HG03439 (cell line): Measurements from ENCODE around the gene UBE2H.
A peak's percentile ranks its signal among the peaks of the same experiment; 100 is the strongest.
"Not testable (repeated sequence)": the region's sequence is repeated elsewhere in the genome, so short reads cannot be mapped to it uniquely, and the experiment has no call there.

Source experiments
- ATAC-seq: cut with Tn5 transposase; IDR thresholded peaks from one replicate; pipeline ENCODE4 v1.9.1; 2021; ENCODE audit warnings: mild to moderate bottlenecking, moderate library complexity; ENCODE audit not compliant: unreplicated experiment

Gene UBE2H

DNA sequence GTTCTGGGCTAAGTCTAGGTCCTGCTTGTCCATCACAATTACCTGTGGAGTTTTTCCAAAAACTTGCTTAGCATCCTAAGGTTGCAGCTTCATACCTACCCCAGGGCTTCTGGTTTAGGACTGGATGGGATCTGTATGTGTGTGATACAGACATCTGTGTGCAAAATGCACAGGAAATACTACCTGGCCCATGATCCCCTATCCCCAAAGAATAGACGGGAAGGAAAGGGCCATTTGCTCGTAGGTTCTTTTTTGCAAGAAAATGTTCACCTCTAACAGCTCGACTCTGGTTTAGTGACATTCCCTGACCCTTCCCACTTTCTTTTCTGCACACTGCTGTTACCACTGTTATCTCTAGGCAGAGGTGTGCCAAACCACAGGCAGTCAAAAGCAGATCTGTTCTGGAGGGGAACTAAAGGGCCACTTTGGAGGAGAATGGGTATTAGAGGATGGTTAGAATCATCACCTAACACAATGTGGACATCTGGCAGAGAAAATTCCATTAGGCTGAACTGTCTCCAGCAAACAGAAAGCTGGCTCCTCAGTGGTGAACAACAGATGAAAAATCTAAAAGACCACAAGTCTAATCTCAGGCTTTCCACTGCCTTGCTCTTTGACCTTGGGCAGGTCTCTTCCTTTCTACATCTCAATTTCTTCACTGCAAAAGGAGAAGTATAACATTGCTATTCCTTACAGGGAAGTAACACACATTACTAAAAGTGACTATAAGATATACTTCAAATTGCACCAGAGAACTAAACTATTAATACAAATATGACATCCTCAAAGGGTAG lies 107.4 kb downstream of the UBE2H start:
- ATAC-seq = no peak

DNA sequence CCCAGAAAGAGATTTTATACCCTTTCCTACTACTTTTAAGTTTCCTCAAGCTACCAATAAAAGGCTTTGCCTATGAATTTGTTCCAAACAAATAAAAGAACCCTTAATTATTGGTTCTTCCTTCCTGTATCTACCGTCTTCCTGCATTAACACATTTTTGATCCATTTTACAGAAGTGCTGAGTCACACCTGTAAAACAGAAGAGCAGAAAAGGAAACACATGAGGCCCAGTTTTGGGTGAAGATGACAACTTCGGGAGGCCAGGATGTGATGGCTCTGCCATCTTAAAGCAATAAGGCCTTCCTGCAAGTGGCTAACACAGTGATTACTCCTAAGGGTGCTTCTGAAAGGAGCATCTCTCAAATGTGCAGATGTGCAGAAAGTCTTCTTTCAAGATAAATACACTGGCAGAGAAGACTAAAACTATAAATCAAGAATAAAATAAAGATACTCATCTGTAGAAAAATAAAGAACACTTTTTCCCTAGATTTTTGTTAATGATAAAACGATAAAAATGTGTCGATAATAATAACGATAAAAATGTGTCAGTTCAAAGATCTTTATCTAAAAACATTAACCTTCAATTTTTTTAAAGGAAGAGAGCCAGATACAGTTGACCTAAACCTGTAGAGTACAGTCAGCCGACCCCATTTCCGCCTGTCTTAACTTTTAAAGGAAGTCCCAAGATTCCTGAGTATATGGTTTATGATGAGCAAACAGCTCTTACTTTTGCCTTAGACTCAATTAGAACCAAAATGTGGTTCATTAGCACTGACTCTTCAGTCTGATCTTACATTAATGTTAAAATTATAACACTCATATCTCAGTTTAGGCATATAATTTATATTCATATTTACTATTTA lies 108.6 kb downstream of the UBE2H start:
- ATAC-seq = no peak

DNA sequence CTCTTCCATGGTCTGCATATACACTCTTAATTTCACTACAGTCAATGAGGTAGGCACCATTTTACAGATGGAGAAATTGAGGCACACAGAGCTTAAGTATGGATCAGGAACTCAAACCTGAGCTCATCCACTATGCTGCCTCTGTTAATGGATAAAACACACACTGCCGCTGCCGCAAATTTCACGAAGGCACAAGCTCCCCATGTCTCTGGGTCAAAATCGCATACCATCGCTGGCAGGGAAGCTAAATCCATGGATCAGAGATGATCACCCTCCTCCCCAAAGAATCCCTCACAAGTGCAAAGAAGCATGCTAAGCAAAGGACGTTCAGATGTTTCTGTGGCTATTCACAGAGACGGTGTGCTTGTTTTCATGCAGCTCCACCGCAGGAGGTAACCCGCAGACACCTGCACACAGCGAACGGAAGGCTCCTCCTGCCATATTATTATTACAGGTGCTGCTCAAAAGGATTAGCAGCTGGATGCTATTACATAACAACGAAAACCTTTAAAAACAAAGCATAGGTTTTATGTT lies 109.3 kb downstream of the UBE2H start:
- no peak for ATAC-seq

DNA sequence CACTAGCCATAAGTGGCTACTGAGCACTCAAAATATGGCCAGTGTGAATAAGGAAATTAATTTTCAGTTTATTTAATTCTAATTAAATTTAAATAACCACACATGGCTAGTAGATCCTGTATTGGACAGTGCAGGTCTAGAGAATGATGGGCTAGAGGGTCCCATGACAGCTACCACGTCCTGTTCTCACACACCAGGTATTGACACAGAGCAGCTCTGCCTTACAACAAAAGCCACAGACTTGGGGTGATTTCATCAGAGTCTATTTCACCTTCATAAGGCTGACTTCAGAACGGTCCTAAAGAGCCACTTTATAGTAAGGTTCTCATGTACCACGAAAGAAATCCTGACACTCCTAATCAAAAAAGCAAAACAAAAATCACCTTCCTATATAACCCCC lies 111.3 kb downstream of the UBE2H start:
- ATAC-seq = no peak

DNA sequence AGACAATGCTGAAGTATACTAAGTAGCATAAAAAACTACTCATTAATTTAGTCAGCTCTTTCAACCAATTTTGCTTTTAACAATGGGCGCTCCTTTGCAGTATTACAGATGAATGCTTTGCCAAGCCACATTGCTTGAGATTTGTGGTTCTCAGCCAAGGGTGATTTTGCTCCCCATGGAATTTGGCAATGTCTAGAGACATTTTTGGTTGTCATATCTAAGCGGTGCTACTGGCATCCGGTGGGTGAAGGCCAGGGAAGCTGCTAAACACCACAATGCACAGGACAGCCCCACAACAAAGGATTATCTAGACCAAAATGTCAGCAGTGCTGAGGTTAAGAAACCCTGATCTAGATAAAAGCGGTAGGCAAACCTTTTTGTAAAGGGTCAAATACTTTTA lies 112.0 kb downstream of the UBE2H start:
- ATAC-seq = no peak

DNA sequence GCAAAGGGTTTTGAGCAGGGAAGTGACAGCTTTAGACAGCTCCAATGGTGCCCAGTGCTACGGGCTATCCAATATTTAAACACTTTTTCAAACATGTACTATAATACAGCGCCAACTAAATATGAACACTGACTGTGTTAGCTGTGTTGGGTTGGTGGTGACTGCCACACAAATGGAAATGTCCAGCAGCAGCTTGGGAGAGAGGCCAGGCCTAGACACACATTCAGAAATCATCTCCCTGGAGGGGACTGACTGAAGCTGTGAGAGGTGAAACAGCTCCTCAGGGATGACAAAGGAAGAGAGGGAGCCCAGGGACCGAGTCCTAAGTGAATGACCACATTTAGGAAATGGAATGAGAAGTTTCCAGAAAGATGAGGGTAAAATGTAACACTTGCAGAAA lies 115.8 kb downstream of the UBE2H start:
- no peak for ATAC-seq

DNA sequence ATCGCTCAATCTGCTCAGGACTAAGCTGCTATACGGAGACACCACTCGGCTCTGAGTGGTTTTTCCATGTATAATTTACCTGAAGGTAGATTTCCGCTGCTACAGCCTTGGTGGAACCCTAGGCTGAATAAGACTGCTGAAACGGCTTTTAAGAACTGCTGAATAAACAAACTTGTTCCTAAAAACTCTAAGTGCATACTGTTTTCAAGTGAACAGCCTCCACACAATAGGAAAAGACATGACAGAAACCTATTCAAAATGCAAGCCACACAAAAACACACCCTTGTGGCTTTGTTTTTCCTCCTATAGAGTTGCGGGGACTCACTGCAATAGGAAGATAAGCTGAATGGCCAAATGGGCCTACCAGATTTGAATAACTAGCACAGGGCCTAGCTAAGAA lies 117.2 kb downstream of the UBE2H start:
- no peak for ATAC-seq

DNA sequence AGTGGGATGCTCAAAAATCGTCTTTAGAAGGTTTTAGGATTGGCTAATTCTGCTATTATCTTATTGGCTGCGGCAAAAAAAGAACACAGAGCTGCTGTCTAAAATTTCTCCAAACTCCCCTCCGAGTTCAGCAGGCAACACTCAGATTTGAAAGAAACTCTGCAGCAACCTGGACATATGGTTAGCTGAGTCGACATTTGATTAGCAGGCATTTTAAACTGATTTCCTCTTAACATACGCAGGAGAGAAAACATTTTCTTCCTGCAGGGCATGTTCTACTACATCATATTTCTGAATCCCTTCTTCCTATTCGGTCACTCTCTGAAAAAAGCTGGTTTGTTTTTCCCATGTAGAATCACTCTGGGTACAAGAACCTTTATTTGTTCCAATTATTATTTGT lies 119.4 kb downstream of the UBE2H start:
- not testable (repeated sequence) for ATAC-seq

DNA sequence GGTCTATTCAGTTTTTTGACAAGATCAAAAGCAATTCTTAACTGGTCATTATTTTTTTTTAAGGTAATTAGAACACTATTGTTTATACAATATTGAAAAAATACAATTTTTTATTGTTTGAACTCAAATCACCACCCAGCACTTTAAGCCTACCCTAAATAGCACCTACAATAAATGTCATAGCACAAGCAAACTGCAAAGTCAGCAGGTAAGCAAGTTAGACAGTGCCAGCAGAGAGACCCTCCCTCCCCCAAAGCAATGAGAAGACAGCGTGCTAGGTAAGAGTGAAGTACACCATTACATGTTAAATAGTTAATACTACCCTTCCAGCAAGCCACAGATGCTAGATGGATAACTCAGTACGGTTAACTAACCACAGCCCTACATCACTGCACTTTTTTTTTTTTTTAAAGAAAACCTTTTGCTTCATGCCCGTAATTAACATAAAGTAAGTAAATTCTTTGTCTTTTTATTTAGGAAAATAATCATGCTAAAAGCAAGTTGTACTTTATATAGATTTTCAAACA lies 120.0 kb downstream of the UBE2H start:
- ATAC-seq = no peak

DNA sequence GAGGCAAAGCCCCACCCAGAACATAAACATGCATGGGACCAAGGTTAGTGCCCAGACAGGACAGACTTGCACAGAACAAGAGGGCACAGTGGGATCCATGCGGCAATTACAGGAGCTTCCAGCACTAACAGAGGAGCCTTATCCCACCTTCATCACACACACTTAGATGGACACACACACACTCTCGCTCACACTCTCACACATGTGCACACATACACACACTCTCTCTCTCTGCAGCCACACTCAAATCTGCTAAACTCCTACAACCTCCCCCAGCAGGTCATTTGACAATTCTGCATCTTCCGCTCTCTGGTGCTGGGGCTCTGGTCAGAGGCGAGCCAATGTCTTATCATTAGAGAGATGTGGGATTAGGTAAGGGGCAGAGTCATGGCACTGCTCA lies 120.5 kb downstream of the UBE2H start:
- no peak for ATAC-seq

DNA sequence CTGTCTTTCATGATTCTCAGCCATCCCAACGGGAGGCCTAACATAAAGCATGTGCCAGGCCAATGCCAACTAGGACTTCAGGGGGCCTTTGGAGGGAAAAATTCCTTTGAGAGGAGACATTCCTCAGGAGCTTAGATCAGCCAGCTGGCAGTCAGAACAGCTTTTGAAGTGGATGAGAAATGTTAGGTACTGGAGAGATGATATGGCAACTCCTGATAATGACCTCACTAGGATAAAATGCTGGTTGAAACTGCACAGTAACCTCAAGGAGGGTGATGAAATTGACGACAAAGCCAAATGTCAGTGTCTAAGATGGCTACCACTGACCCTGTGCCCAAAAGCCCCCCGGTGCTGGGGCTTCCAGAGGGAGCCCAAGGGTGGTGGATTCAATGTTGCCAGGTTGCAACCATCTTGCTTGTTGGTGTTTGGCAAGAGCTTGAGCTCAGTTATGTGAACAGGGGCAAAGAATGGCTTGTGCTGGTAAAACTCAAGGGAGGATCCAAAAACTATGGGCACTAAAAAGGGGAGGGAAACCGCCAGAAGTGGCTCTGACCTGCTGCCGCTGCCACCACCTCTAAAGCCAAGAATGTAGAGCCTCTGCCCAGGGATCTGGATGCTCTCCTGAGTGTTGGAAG lies 121.2 kb downstream of the UBE2H start:
- no peak for ATAC-seq

DNA sequence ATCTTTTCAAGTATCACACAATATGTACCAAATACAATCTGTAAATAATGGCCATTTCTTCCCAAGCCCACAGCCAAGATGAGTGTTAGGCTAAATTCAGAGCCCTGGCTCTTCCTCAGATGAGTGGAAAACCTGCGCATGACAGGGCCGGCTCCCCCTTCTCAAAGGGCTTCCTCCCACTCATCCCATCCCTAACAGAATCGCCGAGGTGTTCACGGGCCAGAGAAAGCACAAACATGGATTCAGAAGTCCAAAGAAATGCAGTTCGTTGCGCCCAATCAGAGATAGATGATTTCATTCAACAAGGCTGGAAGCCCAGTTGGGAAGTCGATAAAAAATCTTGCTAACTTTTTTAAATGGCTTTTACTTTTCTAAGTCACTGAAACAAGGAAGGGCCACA lies 121.8 kb downstream of the UBE2H start:
- ATAC-seq = no peak

DNA sequence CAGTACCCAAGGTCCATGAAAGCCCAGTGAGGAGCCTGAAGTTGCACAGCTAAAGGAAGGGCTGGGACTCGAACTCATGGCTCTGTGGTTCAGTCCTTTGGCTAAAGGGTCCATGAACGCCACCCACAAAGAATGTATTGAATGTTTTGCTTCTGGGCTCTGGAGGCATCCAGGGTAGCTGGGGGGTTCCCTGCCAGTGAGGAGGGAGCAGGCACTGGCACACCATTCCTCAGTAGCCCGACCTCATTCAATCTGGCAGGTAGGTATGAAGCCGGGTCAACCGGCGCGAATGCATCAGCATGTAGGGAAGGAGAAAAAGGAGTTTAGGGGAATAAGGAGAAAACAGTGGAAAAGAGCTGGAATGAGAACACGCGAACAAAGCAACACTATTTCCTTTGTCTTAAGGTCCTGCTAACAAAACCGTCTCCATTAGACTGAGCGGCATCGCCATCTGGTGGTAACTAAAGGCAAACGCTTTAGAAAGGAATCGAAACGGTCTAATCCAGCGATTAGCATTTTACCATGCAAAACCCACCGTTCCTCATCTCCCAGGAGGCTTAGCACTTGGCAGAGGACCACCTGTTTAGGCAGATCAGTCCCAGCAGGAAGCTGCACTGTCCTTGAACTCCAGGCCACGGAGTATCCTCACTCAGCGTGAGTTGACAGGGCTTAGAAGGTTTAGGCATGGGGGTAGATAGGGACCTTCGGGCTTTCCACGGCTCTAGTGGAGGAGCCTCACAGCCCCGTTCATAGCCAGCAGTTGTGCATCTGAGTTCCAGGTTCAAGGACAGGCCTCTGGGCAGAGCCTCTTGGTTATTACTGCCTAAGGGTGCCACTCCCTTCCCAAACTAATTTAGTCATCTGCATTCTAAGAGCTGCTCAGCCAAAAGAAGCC lies 122.8 kb downstream of the UBE2H start:
- no peak for ATAC-seq

DNA sequence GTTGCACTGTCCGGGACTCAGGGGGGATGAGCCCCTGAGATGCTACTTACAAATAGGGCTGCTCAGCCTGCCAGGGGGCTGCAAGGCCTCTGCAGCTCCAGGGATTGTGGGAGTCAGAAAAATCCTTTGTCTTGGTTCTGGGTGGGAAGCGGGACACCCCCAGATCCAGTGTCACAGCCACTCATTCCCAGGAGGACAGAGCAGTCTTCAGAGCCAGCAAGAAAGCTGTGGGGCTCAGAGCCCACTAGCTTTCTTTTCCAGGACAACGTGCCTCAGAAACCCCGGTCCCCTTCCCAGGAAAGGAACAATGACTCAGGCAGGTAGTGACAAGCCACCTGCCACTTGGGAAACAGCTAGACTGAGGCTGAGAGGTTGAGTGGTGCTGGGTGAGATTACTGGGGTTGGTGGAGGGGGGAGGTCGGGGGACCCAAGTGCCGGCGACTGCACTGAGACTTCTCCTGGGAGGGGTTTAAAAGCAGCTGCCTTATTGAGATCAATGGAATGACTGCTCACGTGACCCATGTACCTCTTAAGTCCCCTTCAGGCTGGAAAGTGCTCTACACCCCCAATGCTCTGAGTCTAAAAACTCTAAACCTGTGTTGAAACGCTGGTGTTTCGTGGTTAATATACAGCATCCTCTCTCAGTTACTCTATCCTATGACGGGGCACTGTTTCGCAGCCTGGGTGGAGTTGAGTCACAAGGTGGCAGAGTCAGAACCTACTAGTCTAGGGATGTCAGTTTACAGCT lies 123.6 kb downstream of the UBE2H start:
- no peak for ATAC-seq

DNA sequence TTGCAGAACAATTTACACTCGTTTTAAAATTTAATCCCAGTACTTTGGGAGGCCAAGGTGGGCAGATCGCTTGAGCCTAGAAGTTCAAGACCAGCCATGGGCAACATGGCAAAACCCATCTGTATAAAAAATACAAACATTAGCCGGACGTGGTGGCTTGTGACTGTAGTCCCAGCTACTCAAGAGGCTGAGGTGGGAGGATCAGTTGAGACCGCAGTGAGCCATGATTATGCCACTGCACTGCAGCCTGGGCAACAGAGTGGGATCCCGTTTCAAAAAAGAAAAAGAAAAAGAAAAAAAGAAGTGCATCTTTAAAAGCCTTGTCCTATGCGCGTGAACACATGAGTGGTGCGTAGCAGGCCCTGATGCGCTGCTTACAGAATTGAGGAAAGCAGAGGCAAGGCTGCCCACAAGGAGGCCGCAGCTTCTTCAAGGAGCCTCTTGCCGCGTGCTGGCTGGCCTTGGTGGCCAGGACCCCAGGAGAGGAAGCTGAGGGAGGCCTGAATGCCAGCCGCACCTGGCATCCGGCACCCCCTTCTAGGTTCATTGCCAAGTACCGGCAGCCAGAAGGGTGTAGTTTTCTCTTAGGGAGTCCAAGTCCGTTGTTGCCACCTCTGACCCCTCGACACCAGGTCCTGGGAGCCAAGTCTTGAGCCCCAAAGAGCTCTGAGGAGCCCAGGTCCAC lies 124.5 kb downstream of the UBE2H start:
- ATAC-seq = no peak

DNA sequence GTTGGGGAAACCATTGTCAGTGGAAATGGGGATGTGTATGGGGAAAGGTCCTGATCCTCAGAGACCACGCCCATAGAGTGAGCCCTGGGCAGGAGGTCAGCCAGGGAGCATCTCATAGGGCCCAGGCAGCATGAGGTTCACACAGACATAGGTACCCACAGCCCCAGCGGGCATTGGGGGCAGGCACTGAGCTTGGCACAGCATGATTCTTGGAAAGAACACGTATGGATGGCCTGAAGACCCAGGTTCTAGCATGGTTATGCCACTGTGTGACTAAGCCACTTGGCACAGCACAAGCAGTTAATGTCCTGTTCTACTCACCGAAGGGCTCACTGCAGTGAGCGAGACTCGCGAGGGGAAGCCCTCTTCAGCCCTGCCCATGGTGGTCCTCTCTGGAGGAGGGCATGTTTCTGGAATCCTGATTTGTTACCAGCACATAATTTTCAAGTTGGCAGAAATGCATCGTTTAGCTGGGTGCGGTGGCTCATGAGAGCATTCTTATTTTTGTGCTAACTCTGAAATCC lies 125.2 kb downstream of the UBE2H start:
- ATAC-seq = no peak

DNA sequence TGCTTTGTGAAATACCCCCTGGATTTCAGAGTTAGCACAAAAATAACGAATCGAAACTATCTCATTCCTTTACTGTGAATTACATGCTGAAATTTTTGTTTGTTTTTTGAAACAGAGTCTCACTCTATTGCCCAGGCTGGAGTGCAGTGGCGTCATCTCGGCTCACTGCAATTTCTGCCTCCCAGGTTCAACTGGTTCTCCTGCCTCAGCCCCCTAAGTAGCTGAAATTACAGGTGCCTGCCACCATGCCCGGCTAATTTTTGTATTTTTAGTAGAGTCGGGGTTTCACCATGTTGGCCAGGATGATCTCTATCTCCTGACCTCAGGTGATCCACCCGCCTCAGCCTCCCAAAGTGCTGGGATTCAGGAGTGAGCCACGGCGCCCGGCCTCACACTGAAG lies 125.9 kb downstream of the UBE2H start:
- not testable (repeated sequence) for ATAC-seq

DNA sequence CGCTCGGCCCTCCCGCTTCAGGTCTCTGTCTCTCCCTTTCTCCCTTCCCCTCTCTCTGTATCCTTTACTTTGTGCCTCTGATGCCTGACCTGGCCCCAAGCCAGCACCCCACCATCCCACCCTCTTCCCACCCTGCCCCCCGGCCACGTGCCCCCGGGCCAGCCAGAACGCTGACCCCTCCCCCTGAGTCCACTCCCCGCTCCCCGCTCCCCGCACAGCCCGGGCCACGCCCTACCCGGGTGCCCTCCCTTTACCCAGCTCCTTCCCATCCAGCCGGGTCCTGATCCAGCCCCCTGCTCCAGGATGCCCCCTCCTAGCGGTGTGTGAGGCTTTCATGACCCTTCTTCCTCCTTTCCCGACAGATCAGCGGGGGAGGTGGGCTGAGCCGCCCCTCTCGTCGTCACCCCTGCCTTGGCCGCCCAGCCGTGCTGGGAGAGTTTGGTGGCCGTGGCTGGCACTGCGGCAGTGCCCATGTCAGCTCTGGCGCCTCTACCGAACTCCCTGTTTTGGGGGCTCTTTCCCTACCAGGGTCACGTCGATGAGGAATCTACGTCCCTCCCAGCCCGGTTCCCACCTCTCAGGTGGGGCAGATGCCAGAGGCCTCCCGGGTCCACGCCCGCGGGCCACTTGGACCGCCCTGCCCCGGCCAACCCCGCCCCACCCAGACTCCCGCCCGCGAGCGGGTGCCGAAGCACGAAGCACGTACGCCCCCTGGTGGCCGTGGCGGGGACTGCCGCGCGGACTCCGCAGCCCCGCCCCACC lies 127.4 kb downstream of the UBE2H start:
- ATAC-seq = peak; percentile 70
